NAMALWA (cell line): ENCODE measurements around the gene IL4I1.

ENCODE experiments used
- DNase-seq: peaks from one replicate; pipeline ENCODE4 v3.0.0-alpha.2; 2015; ENCODE audit warnings: low spot score

Gene IL4I1

GRCh38 chr19:49850221-49850486 is 46.5 kb downstream of the IL4I1 start:
- DNase-seq, result no peak

- peak; percentile 10 for DNase-seq
Observed at GRCh38 chr19:49849433-49850220, 47.1 kb downstream of the IL4I1 start.

GRCh38 chr19:49848938-49849337 is 47.7 kb downstream of the IL4I1 start:
- DNase-seq, result peak; percentile 13

DNA sequence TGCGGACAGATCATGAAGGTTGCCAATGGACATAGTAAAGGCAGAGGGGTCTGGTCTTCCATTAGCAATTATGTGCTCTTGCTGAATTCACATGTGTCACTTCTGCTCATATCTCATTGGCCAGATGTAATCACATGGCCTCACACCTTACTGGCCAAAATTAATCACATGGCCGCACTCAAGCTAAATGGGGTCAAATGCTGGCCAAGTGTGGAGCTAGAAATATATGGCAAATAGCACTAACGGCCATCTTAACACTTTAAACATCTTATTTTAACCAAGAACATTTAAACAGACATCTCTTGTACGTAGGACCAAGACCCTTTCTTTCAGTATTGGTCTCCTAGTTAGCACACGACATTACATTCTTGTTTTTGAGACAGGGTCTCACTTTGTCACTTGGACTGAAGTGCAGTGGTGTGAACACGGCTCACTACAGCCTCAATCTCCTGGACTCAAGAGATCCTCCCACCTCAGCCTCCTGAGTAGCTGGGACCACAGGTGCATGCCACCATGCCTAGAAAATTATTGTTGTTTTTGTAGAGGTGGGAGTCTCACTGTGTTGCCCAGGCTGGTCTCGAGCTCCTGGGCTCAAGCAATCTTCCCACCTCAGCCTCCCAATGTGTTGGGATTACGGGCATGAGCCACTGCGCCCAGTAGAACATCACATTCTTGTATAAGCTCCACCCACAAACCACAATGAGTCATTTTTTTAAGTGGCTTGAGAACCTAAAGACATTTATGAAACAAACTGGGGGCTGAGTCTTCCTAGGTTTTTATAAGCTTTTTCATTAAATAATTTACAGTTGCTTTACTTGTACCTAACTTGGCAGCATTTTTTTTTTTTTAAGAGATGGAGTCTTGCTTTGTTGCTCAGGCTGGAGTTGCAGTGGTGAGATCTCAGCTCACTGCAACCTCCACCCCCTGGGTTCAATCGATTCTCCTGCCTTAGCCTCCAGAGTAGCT is 48.7 kb downstream of the IL4I1 start:
- DNase-seq, result peak; percentile 37

DNA sequence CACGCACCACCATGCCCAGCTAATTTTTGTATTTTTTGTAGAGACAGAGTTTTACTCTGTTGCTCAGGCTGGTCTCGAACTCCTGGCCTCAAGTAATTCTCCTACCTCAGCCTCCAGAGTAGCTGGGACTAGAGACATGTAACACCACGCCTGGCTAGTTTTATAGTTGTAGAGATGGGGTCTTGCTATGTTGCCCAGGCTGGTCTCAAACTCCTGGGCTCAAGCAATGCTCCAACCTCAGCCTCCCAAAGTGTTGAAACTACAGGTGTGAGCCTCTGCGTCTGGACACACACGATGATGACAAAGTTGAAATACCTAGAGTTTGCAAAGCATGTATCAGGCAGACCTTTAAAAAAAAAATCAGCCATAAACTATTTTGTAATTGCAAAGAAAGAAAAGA is 50.3 kb downstream of the IL4I1 start:
- no peak for DNase-seq

DNA sequence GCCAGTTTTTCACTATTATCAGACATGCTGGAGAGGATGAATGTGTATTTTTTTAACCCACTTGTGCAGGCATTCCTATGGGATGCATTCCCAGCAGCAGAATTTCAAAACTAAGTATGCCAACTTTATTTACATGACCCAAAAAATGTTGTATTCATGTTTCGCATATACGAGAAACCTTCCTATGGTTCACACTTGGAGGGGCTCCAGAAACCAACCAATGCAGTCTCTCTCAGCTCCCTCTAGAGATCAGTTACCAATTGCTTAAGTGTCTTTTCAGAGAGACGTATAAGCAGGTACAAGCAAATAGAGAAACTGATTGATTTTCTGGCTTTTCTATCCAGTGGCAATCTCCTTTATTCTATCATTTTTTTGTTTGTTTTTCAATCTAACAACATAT is 51.3 kb downstream of the IL4I1 start:
- DNase-seq, result no peak

- DNase-seq, result no peak
Observed at GRCh38 chr19:49844138-49845095, 52.3 kb downstream of the IL4I1 start.

DNA sequence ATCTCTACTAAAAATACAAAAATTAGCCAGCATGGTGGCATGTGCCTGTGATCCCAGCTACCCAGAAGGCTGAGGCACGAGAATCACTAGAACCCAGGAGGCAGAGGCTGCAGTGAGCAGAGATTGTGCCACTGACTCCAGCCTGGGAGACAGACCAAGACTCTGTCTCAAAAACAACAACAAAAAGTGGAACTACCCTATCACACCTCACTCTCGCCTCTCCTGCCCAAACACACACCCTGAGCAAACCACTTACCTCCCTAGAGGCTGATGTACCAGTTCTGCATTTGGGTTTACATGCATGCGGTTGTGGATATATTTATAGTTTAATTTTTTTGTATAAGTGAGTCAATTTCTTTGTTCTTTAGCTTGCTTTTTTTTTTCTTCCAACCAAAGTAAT is 53.4 kb downstream of the IL4I1 start:
- peak; percentile 39 for DNase-seq

GRCh38 chr19:49840736-49841249 is 55.9 kb downstream of the IL4I1 start:
- no peak for DNase-seq

- no peak for DNase-seq
Observed at GRCh38 chr19:49840321-49840720, 56.4 kb downstream of the IL4I1 start.

- no peak for DNase-seq
Observed at GRCh38 chr19:49839713-49840112, 57.0 kb downstream of the IL4I1 start.
